GM23338 (cell line): ENCODE results near the gene CSNK1G1. TPM values are rescaled to one million over a fixed set of nuclear protein-coding genes. Genes with fewer than 3 reads are reported as not detected.
"Not testable (repeated sequence)": the region's sequence is repeated elsewhere in the genome, so short reads cannot be mapped to it uniquely, and the experiment has no call there.

Experiments used
- ATAC-seq: fragments of 200-7000 bp; cut with Tn5 transposase; 3 replicates; pipeline ENCODE4 v1.9.1; 2020
- DNase-seq: peaks from one replicate; pipeline ENCODE4 v3.0.0-alpha.2; 2015; ENCODE audit warnings: low spot score
- H2AFZ ChIP-seq: fragments of 200-600 bp; sonication (generic); 2 replicates; pipeline ENCODE4 v1.8.0; 2016; ENCODE audit warnings: antibody characterized with exemption, mild to moderate bottlenecking, moderate library complexity
- H3F3A ChIP-seq: fragments of 200-600 bp; sonication (generic); replicated peaks from 2 replicates; pipeline ENCODE4 v1.8.0; 2017; ENCODE audit warnings: antibody characterized with exemption, mixed run types, low read depth
- H3K27ac ChIP-seq: fragments of 200-600 bp; sonication (generic); 2 replicates; pipeline ENCODE4 v1.6.1; 2016; ENCODE audit warnings: low read depth
- H3K27me3 ChIP-seq: fragments of 200-600 bp; sonication (generic); 2 replicates; pipeline ENCODE4 v1.8.0; 2016; ENCODE audit warnings: mild to moderate bottlenecking, mixed run types, moderate library complexity; ENCODE audit not compliant: insufficient read depth
- H3K36me3 ChIP-seq: fragments of 200-600 bp; sonication (generic); 2 replicates; pipeline ENCODE4 v1.8.0; 2016; ENCODE audit warnings: mild to moderate bottlenecking; ENCODE audit not compliant: insufficient read depth
- H3K4me1 ChIP-seq: fragments of 200-600 bp; sonication (generic); 2 replicates; pipeline ENCODE4 v1.8.0; 2016; ENCODE audit warnings: mild to moderate bottlenecking, moderate library complexity; ENCODE audit not compliant: insufficient read depth
- H3K4me2 ChIP-seq: fragments of 200-600 bp; sonication (generic); 2 replicates; pipeline ENCODE4 v1.7.1; 2017; ENCODE audit warnings: mixed run types
- H3K4me3 ChIP-seq: fragments of 200-600 bp; sonication (generic); 2 replicates; pipeline ENCODE4 v1.6.1; 2016; ENCODE audit warnings: mixed run types
- H3K79me2 ChIP-seq: fragments of 200-600 bp; sonication (generic); replicated peaks from 2 replicates; pipeline ENCODE4 v1.8.0; 2017; ENCODE audit warnings: mild to moderate bottlenecking; ENCODE audit not compliant: insufficient read depth
- H3K9me2 ChIP-seq: fragments of 200-600 bp; sonication (generic); 2 replicates; pipeline ENCODE4 v1.8.0; 2017; ENCODE audit not compliant: insufficient read depth
- H4K20me1 ChIP-seq: fragments of 200-600 bp; sonication (generic); replicated peaks from 2 replicates; pipeline ENCODE4 v1.8.0; 2017; ENCODE audit warnings: mild to moderate bottlenecking; ENCODE audit not compliant: insufficient read depth
- H3K27ac Mint-ChIP-seq: 2 replicates; pipeline ENCODE4 v1.8.0; 2020; ENCODE audit warnings: inconsistent platforms, mild to moderate bottlenecking, moderate library complexity, mixed read lengths
- H3K27me3 Mint-ChIP-seq: 3 replicates; pipeline ENCODE4 v1.8.0; 2022; ENCODE audit warnings: low read depth, mild to moderate bottlenecking, moderate library complexity, mixed read lengths, inconsistent platforms; ENCODE audit not compliant: insufficient read depth, poor library complexity
- H3K36me3 Mint-ChIP-seq: 3 replicates; pipeline ENCODE4 v1.8.0; 2021; ENCODE audit warnings: low read depth, mild to moderate bottlenecking, inconsistent platforms, moderate library complexity, mixed read lengths
- H3K4me1 Mint-ChIP-seq: 3 replicates; pipeline ENCODE4 v1.8.0; 2020; ENCODE audit warnings: mild to moderate bottlenecking, inconsistent platforms, mixed read lengths
- H3K4me3 Mint-ChIP-seq: 3 replicates; pipeline ENCODE4 v1.8.0; 2021; ENCODE audit warnings: moderate library complexity, mild to moderate bottlenecking, inconsistent platforms, mixed read lengths
- H3K9me3 Mint-ChIP-seq: 3 replicates; pipeline ENCODE4 v1.8.0; 2020; ENCODE audit warnings: moderate library complexity, mild to moderate bottlenecking, inconsistent platforms, mixed read lengths
- EZH2 ChIP-seq: fragments of 200-600 bp; sonication (generic); IDR thresholded peaks from one replicate; pipeline ENCODE4 v1.8.0; 2017; ENCODE audit warnings: antibody characterized with exemption, mild to moderate bottlenecking, low read depth; ENCODE audit not compliant: unreplicated experiment
- EZH2phosphoT487 ChIP-seq: fragments of 200-600 bp; sonication (generic); IDR thresholded peaks from one replicate; pipeline ENCODE4 v1.8.1; 2018; ENCODE audit warnings: antibody characterized with exemption; ENCODE audit not compliant: unreplicated experiment
- JUNB ChIP-seq: IDR thresholded peaks from one replicate; pipeline ENCODE4 v1.6.1; 2016; ENCODE audit warnings: antibody characterized with exemption; ENCODE audit not compliant: unreplicated experiment
- NANOG ChIP-seq: IDR thresholded peaks from 2 replicates; pipeline ENCODE4 v1.6.1; 2016; ENCODE audit warnings: antibody characterized with exemption, borderline replicate concordance
- ZNF331 ChIP-seq: fragments of 250-450 bp; sonication (Bioruptor Pico); IDR thresholded peaks from 2 replicates; pipeline ENCODE4 v1.5.0; 2020; ENCODE audit warnings: low read depth, mild to moderate bottlenecking, moderate library complexity
- polyA plus RNA-seq: library from polyadenylated mRNA; unstranded; fragments of >200 nt; fragmentation: Nextera tagmentation; extraction: Ambion mirVana; gene quantifications from 2 replicates; pipeline ENCODE4 v1.2.1, GENCODE V29; 2016
- total RNA-seq: library from RNA; depleted of rRNA; stranded (reverse); fragments of >200 nt; shearing (Covaris generic); gene quantifications from 2 replicates; pipeline ENCODE4 v1.2.3, GENCODE V29; 2014
- TF ChIP-seq, protein P1 (sequence below), 2 experiments: fragments of 200-600 bp in 1 of 2; sonication (generic) in 1 of 2; conservative IDR thresholded peaks; 2 replicates each; pipeline versions ENCODE4 v1.5.1 to v1.6.1; 2016 to 2017; ENCODE audit warnings: antibody characterized with exemption in 2 of 2, low read depth in 2 of 2, mild to moderate bottlenecking in 2 of 2, moderate library complexity in 1 of 2
- TF ChIP-seq, protein P2 (sequence below): IDR thresholded peaks from 2 replicates; pipeline ENCODE4 v1.6.1; 2016; ENCODE audit warnings: antibody characterized with exemption
- TF ChIP-seq, protein P3 (sequence below): IDR thresholded peaks from one replicate; pipeline ENCODE4 v1.6.1; 2018; ENCODE audit warnings: antibody characterized with exemption; ENCODE audit not compliant: unreplicated experiment

CSNK1G1 gene
- total and polyA plus RNA-seq, 2 experiments from 2014 or later, result 9.3 to 13.4 TPM

- not testable (repeated sequence) for H3K4me1 ChIP-seq, H3K9me3 Mint-ChIP-seq, H3K9me2 ChIP-seq, ATAC-seq, H3K27ac Mint-ChIP-seq, H3K27me3 Mint-ChIP-seq, H3F3A ChIP-seq, H3K36me3 ChIP-seq, DNase-seq, H3K27ac ChIP-seq, H4K20me1 ChIP-seq
- Histone ChIP-seq H3K4me3 (peak overlapping the region; percentile 66), H3K79me2 (peaks cover 13% of the 10 kb centered on the region), H3K4me2 (peak overlapping the region; percentile 86), H3K27me3 (peaks cover 44% of the 10 kb centered on the region), H2AFZ (peak overlapping the region; percentile 91)
- peaks cover 10% of the 10 kb centered on the region for H3K4me1 Mint-ChIP-seq
- peaks cover 27% of the 10 kb centered on the region; the same call in 2 of the 3 replicates for H3K36me3 Mint-ChIP-seq
- peak overlapping the region; percentile 88 for H3K4me3 Mint-ChIP-seq
Observed at GRCh38 chr15:64380130-64380870, 24.3 kb upstream of the CSNK1G1 start.

GRCh38 chr15:64379216-64379960, 23.4 kb upstream of the CSNK1G1 start:
- peaks cover 5% of the 10 kb centered on the region; the same call in 1 of the 2 replicates for H4K20me1 ChIP-seq
- peak overlapping the region; percentile 88 for H3K4me3 Mint-ChIP-seq
- H3K36me3 Mint-ChIP-seq, result peaks cover 34% of the 10 kb centered on the region; the same call in 2 of the 3 replicates
- TF ChIP-seq EZH2phosphoT487 (no peak), JUNB (no peak), EZH2 (no peak), ZNF331 (no peak), NANOG (no peak)
- TF ChIP-seq, protein P1, sequence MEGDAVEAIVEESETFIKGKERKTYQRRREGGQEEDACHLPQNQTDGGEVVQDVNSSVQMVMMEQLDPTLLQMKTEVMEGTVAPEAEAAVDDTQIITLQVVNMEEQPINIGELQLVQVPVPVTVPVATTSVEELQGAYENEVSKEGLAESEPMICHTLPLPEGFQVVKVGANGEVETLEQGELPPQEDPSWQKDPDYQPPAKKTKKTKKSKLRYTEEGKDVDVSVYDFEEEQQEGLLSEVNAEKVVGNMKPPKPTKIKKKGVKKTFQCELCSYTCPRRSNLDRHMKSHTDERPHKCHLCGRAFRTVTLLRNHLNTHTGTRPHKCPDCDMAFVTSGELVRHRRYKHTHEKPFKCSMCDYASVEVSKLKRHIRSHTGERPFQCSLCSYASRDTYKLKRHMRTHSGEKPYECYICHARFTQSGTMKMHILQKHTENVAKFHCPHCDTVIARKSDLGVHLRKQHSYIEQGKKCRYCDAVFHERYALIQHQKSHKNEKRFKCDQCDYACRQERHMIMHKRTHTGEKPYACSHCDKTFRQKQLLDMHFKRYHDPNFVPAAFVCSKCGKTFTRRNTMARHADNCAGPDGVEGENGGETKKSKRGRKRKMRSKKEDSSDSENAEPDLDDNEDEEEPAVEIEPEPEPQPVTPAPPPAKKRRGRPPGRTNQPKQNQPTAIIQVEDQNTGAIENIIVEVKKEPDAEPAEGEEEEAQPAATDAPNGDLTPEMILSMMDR (conservative IDR thresholded peaks at IDR 0.05; ENCODE audit: low read depth in 2 of 2), result no peak
- TF ChIP-seq, protein P2, sequence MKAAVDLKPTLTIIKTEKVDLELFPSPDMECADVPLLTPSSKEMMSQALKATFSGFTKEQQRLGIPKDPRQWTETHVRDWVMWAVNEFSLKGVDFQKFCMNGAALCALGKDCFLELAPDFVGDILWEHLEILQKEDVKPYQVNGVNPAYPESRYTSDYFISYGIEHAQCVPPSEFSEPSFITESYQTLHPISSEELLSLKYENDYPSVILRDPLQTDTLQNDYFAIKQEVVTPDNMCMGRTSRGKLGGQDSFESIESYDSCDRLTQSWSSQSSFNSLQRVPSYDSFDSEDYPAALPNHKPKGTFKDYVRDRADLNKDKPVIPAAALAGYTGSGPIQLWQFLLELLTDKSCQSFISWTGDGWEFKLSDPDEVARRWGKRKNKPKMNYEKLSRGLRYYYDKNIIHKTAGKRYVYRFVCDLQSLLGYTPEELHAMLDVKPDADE, result no peak
- TF ChIP-seq, protein P3, sequence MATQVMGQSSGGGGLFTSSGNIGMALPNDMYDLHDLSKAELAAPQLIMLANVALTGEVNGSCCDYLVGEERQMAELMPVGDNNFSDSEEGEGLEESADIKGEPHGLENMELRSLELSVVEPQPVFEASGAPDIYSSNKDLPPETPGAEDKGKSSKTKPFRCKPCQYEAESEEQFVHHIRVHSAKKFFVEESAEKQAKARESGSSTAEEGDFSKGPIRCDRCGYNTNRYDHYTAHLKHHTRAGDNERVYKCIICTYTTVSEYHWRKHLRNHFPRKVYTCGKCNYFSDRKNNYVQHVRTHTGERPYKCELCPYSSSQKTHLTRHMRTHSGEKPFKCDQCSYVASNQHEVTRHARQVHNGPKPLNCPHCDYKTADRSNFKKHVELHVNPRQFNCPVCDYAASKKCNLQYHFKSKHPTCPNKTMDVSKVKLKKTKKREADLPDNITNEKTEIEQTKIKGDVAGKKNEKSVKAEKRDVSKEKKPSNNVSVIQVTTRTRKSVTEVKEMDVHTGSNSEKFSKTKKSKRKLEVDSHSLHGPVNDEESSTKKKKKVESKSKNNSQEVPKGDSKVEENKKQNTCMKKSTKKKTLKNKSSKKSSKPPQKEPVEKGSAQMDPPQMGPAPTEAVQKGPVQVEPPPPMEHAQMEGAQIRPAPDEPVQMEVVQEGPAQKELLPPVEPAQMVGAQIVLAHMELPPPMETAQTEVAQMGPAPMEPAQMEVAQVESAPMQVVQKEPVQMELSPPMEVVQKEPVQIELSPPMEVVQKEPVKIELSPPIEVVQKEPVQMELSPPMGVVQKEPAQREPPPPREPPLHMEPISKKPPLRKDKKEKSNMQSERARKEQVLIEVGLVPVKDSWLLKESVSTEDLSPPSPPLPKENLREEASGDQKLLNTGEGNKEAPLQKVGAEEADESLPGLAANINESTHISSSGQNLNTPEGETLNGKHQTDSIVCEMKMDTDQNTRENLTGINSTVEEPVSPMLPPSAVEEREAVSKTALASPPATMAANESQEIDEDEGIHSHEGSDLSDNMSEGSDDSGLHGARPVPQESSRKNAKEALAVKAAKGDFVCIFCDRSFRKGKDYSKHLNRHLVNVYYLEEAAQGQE, result no peak

More at GRCh38 chr15:64379216-64379960, 23.4 kb upstream of the CSNK1G1 start:
- peaks cover 9% of the 10 kb centered on the region for H3K36me3 ChIP-seq
- Mint-ChIP-seq H3K4me1 (peaks cover 10% of the 10 kb centered on the region), H3K9me3 (no peaks in the 10 kb centered on the region), H3K27ac (no peak overlapping the region), H3K27me3 (peaks cover 10% of the 10 kb centered on the region)
- no peaks in the 10 kb centered on the region for H3K9me2 ChIP-seq
- H3K4me2 ChIP-seq, result peak overlapping the region; percentile 86; the same call in 1 of the 2 replicates
- H2AFZ ChIP-seq, result no peak overlapping the region
- H3F3A ChIP-seq, result 0 out of 2 replicates have a peak, but pooled peaks cover 3% of the 10 kb centered on the region
- DNase-seq, result no peak
- peak overlapping the region; percentile 66; the same call in 1 of the 2 replicates for H3K4me3 ChIP-seq
- no peak for ATAC-seq
- H3K27ac ChIP-seq, result no peak overlapping the region
- peaks cover 13% of the 10 kb centered on the region for H3K79me2 ChIP-seq
- H3K27me3 ChIP-seq, result peaks cover 35% of the 10 kb centered on the region
- peaks cover 8% of the 10 kb centered on the region; the same call in 1 of the 2 replicates for H3K4me1 ChIP-seq
